Measurements from ENCODE around the gene YJEFN3.

The YJEFN3 gene

DNA sequence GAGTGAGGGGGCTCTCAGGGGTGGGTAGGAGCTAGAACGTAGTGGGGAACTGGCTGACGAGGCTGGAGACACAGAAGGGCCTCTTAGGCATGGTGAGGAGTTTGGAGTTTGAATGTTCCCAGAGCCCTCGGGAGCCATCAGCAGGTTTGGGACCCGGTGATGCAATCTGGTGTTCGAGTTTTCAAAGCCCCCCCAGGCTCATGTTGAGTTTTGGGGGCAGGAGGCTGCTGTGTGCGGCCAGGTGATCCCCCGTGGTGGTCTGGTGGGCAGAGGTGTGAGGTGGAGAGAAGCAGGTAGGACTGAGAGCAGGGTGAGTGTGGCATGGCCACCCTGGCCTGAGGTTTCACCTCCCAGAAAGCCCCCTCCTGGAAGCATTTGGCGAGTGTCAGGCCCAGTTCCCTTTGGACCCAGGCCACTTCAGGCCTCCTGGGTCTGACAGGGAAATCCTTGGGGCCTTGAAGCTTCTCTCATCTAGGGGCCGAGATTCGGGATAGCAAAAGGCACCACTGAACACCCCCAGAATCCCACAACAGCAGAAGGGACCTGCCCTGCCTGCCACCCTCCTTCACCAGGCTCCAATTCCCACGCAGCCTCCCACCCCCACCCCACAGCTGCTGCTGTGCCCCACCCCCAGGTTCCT, 1.2 kb downstream of the YJEFN3 start:
- H3K36me3 ChIP-seq (ENCODE audit: control insufficient read depth, insufficient read depth, low read length), result peaks cover 24% of the 10 kb centered on the region
- H3K27me3 ChIP-seq (ENCODE audit: control insufficient read depth, insufficient read depth, low read length), result peaks cover 4% of the 10 kb centered on the region
- no peaks in the 10 kb centered on the region for H3K9me3 ChIP-seq (ENCODE audit: control insufficient read depth, insufficient read depth, low read length)
- H3K4me1 ChIP-seq (ENCODE audit: control insufficient read depth, insufficient read depth, low read length), result no peaks in the 10 kb centered on the region
- no peak overlapping the region for H3K4me3 ChIP-seq (ENCODE audit: low read depth, low read length)
- no peak overlapping the region for H3K9ac ChIP-seq (ENCODE audit: low read depth, low read length)

- Histone ChIP-seq H3K36me3 (ENCODE audit: control insufficient read depth, insufficient read depth, low read length) (peaks cover 24% of the 10 kb centered on the region), H3K4me3 (ENCODE audit: low read depth, low read length) (no peak overlapping the region), H3K27me3 (ENCODE audit: control insufficient read depth, insufficient read depth, low read length) (peaks cover 4% of the 10 kb centered on the region), H3K9me3 (ENCODE audit: control insufficient read depth, insufficient read depth, low read length) (no peaks in the 10 kb centered on the region), H3K9ac (ENCODE audit: low read depth, low read length) (no peak overlapping the region), H3K4me1 (ENCODE audit: control insufficient read depth, insufficient read depth, low read length) (no peaks in the 10 kb centered on the region)
These were observed 1.7 kb downstream of the YJEFN3 start for GRCh38 chr19:19530423-19530804.

GRCh38 chr19:19530889-19531288, 2.2 kb downstream of the YJEFN3 start:
- Histone ChIP-seq H3K4me1 (ENCODE audit: control insufficient read depth, insufficient read depth, low read length) (no peaks in the 10 kb centered on the region), H3K36me3 (ENCODE audit: control insufficient read depth, insufficient read depth, low read length) (peaks cover 24% of the 10 kb centered on the region), H3K9me3 (ENCODE audit: control insufficient read depth, insufficient read depth, low read length) (no peaks in the 10 kb centered on the region), H3K9ac (ENCODE audit: low read depth, low read length) (no peak overlapping the region), H3K27me3 (ENCODE audit: control insufficient read depth, insufficient read depth, low read length) (peaks cover 4% of the 10 kb centered on the region), H3K4me3 (ENCODE audit: low read depth, low read length) (no peak overlapping the region)

- Histone ChIP-seq H3K9ac (ENCODE audit: low read depth, low read length) (no peak overlapping the region), H3K9me3 (ENCODE audit: control insufficient read depth, insufficient read depth, low read length) (no peaks in the 10 kb centered on the region), H3K4me3 (ENCODE audit: low read depth, low read length) (no peak overlapping the region), H3K27me3 (ENCODE audit: control insufficient read depth, insufficient read depth, low read length) (peaks cover 4% of the 10 kb centered on the region), H3K36me3 (ENCODE audit: control insufficient read depth, insufficient read depth, low read length) (peaks cover 17% of the 10 kb centered on the region), H3K4me1 (ENCODE audit: control insufficient read depth, insufficient read depth, low read length) (no peaks in the 10 kb centered on the region)
These were observed 3.5 kb downstream of the YJEFN3 start for GRCh38 chr19:19531951-19532805.

GRCh38 chr19:19532806-19533701, 4.3 kb downstream of the YJEFN3 start:
- peaks cover 9% of the 10 kb centered on the region for H3K27me3 ChIP-seq (ENCODE audit: control insufficient read depth, insufficient read depth, low read length)
- no peak overlapping the region for H3K4me3 ChIP-seq (ENCODE audit: low read depth, low read length)
- H3K9me3 ChIP-seq (ENCODE audit: control insufficient read depth, insufficient read depth, low read length), result no peaks in the 10 kb centered on the region
- H3K36me3 ChIP-seq (ENCODE audit: control insufficient read depth, insufficient read depth, low read length), result peaks cover 12% of the 10 kb centered on the region
- no peak overlapping the region for H3K9ac ChIP-seq (ENCODE audit: low read depth, low read length)
- H3K4me1 ChIP-seq (ENCODE audit: control insufficient read depth, insufficient read depth, low read length), result no peaks in the 10 kb centered on the region

DNA sequence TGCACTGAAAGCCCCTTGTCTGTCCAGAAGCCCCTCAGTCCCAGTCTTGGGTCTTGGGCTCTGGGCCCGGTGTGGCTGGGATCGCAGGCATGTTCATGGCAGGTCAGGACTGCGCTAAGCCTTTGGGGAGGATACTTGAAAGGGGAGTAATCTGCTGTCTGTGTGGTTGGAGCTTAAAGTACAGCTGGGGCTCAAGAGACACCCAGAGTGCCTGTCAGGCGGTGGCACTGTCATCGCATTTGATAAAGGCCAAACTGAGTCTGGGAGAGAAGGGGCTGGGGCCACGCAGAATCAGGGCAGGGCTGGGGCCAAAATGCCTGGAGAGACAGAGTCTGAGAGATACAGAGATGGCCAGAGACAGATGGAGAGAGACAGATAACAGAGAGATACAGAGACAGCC, 5.1 kb downstream of the YJEFN3 start:
- H3K36me3 ChIP-seq (ENCODE audit: control insufficient read depth, insufficient read depth, low read length), result peaks cover 7% of the 10 kb centered on the region
- peaks cover 14% of the 10 kb centered on the region for H3K27me3 ChIP-seq (ENCODE audit: control insufficient read depth, insufficient read depth, low read length)
- no peak overlapping the region for H3K9ac ChIP-seq (ENCODE audit: low read depth, low read length)
- H3K4me3 ChIP-seq (ENCODE audit: low read depth, low read length), result no peak overlapping the region
- no peaks in the 10 kb centered on the region for H3K4me1 ChIP-seq (ENCODE audit: control insufficient read depth, insufficient read depth, low read length)
- H3K9me3 ChIP-seq (ENCODE audit: control insufficient read depth, insufficient read depth, low read length), result no peaks in the 10 kb centered on the region

- no peaks in the 10 kb centered on the region for H3K4me1 ChIP-seq (ENCODE audit: control insufficient read depth, insufficient read depth, low read length)
- H3K36me3 ChIP-seq (ENCODE audit: control insufficient read depth, insufficient read depth, low read length), result peaks cover 1% of the 10 kb centered on the region
- H3K27me3 ChIP-seq (ENCODE audit: control insufficient read depth, insufficient read depth, low read length), result peaks cover 22% of the 10 kb centered on the region
- H3K9ac ChIP-seq (ENCODE audit: low read depth, low read length), result no peak overlapping the region
- no peaks in the 10 kb centered on the region for H3K9me3 ChIP-seq (ENCODE audit: control insufficient read depth, insufficient read depth, low read length)
- H3K4me3 ChIP-seq (ENCODE audit: low read depth, low read length), result no peak overlapping the region
These were observed 6.0 kb downstream of the YJEFN3 start for GRCh38 chr19:19534556-19535265.

DNA sequence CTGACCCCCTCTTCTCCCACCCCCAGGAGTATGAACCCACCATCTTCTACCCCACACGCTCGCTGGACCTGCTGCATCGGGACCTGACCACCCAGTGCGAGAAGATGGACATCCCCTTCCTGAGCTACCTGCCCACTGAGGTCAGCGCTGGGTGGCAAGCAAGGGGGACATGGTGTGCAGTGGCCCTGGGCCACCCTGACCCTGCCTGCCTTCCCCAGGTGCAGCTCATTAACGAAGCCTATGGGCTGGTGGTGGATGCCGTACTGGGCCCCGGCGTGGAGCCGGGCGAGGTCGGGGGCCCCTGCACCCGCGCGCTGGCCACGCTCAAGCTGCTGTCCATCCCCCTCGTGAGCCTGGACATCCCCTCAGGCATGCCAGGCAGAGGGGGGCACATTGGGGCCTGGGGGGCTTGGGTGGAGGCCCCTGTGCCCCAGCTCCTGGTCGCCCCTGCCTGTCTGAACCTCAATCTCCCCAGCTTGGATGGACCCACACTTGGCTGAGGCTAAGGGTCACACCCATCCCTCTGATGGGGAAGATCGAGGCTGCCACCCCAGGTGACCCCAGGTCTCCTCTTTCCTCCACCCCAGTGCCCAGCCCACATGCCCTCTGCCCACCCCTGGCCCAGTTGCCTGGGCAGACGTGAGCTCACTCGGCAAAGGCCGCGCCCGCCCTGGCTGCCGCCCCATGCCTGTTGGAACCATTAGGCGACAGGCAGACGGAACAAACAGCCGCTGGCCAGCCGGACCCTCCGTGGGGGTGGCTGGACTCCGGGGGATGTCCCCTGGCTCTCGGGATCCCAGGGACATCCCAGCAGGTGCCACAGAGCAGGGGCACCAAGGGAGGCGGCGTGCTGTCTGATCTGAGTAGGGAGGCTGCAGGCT, 6.8 kb downstream of the YJEFN3 start:
- Histone ChIP-seq H3K9ac (ENCODE audit: low read depth, low read length) (no peak overlapping the region), H3K9me3 (ENCODE audit: control insufficient read depth, insufficient read depth, low read length) (no peaks in the 10 kb centered on the region), H3K27me3 (ENCODE audit: control insufficient read depth, insufficient read depth, low read length) (peaks cover 26% of the 10 kb centered on the region), H3K36me3 (ENCODE audit: control insufficient read depth, insufficient read depth, low read length) (no peaks in the 10 kb centered on the region), H3K4me1 (ENCODE audit: control insufficient read depth, insufficient read depth, low read length) (no peaks in the 10 kb centered on the region), H3K4me3 (ENCODE audit: low read depth, low read length) (no peak overlapping the region)

DNA sequence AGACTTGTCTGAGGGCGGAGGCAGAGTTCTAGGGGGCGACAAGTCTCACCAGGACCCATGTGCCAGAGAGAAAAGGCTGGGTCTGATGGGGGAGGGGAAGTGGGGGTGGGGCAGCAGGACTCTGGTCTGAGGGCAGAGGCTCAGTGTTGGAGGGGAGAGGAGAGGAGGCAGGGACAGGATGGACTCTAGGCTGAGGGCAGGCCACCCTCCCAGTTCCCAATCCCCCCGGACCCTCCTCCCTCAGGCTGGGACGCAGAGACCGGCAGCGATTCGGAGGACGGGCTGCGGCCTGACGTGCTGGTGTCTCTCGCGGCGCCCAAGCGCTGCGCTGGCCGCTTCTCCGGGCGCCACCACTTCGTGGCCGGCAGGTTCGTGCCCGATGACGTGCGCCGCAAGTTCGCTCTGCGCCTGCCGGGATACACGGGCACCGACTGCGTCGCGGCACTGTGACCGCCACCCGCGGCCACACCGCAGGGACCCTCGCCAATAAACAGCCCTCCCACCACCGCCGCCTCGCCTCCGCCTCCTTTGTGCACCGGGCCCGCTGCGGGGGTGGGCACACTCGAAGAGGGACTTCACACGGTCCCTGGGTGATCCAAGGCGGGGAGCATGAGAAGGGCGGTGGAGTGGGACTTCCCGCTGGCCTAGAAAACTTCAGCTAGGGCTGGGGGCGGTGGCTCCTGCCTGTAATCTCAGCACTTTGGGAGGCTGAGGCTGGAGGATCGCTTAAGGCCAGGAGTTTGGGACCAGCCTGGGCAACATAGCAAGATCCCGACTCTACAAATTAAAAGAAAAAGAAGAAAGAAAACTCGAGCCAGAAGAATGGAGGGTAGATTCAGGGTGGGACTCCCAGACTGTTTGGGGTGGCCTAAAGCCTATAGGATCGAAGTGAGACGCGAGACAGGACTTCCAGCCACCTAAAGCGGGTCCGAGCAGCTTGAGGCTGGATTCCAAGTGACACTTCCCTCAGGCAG, 8.7 kb downstream of the YJEFN3 start:
- Histone ChIP-seq H3K36me3 (ENCODE audit: control insufficient read depth, insufficient read depth, low read length) (no peaks in the 10 kb centered on the region), H3K4me1 (ENCODE audit: control insufficient read depth, insufficient read depth, low read length) (no peaks in the 10 kb centered on the region), H3K9me3 (ENCODE audit: control insufficient read depth, insufficient read depth, low read length) (no peaks in the 10 kb centered on the region), H3K9ac (ENCODE audit: low read depth, low read length) (no peak overlapping the region), H3K4me3 (ENCODE audit: low read depth, low read length) (peak overlapping the region; percentile 60), H3K27me3 (ENCODE audit: control insufficient read depth, insufficient read depth, low read length) (peaks cover 26% of the 10 kb centered on the region)
